Hepatocyte (in vitro differentiated cells): ENCODE measurements around the gene CPED1.

Experiments used
- EZH2 ChIP-seq: fragments of 200-600 bp; sonication (generic); IDR thresholded peaks from 2 replicates; pipeline ENCODE4 v1.6.1; 2016; ENCODE audit warnings: antibody characterized with exemption, mild to moderate bottlenecking, borderline replicate concordance
- TF ChIP-seq, protein P1 (sequence below): fragments of 200-600 bp; sonication (generic); IDR thresholded peaks from 2 replicates; pipeline ENCODE4 v1.5.1; 2016; ENCODE audit warnings: antibody characterized with exemption, mild to moderate bottlenecking; ENCODE audit not compliant: poor library complexity

GRCh38 chr7:121274467-121274866, 286.0 kb downstream of the CPED1 start:
- TF ChIP-seq, protein P1, sequence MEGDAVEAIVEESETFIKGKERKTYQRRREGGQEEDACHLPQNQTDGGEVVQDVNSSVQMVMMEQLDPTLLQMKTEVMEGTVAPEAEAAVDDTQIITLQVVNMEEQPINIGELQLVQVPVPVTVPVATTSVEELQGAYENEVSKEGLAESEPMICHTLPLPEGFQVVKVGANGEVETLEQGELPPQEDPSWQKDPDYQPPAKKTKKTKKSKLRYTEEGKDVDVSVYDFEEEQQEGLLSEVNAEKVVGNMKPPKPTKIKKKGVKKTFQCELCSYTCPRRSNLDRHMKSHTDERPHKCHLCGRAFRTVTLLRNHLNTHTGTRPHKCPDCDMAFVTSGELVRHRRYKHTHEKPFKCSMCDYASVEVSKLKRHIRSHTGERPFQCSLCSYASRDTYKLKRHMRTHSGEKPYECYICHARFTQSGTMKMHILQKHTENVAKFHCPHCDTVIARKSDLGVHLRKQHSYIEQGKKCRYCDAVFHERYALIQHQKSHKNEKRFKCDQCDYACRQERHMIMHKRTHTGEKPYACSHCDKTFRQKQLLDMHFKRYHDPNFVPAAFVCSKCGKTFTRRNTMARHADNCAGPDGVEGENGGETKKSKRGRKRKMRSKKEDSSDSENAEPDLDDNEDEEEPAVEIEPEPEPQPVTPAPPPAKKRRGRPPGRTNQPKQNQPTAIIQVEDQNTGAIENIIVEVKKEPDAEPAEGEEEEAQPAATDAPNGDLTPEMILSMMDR, result no peak
- TF ChIP-seq EZH2, result no peak
